ENCODE data around the gene IYD.
A peak's percentile ranks its signal among the peaks of the same experiment; 100 is the strongest.

Gene IYD

DNA sequence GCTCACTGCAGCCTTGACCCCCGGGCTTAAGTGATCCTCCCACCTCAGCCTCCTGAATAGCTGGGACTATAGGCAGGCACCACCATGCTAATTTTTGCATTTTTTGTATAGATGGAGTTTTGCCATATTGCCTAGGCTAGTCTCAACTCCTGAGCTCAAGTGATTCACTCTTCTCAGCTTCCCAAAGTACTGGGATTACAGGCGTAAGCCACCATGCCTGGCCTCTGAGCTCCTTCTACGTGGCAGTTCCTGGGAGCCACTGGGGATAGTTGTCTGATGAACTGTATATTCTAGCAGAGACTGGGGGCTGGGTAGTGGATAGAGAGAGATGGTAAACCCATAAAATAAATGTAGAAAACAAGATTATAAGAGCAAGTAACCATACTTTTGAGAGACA is 26.1 kb downstream of the IYD start:
- DNase-seq (ENCODE audit: low spot score), result no peak

DNA sequence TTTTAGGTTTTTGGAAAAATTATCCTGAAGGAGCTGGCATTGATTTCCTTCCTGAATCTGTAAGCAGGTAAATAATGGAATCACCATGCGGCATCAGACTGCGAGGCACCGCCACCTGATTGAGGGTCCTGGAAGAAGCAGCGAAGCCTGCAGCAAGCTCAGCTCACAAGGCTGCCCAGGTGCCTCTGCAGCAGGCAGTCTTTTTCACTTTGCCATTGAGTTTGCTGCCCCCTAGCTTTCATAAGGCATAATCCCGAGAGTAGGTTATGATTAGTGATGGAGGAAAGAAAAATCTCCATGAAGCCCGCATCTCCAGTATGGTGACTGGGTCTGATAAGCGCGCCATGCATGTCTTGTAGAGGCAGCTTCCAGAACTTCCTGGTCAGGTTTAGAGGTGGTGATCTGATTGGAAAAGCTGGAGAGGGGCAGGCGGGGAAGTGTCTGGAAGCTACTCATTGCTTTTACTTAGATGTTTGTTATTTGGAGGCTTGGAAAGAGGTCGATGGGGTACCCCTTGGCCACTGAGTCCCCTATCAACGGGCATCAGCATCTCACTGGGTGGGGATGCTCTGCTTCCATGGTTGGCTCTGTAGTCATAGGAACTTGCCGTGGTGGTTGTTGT is 26.7 kb downstream of the IYD start:
- DNase-seq (ENCODE audit: low spot score), result peak; percentile 63

DNA sequence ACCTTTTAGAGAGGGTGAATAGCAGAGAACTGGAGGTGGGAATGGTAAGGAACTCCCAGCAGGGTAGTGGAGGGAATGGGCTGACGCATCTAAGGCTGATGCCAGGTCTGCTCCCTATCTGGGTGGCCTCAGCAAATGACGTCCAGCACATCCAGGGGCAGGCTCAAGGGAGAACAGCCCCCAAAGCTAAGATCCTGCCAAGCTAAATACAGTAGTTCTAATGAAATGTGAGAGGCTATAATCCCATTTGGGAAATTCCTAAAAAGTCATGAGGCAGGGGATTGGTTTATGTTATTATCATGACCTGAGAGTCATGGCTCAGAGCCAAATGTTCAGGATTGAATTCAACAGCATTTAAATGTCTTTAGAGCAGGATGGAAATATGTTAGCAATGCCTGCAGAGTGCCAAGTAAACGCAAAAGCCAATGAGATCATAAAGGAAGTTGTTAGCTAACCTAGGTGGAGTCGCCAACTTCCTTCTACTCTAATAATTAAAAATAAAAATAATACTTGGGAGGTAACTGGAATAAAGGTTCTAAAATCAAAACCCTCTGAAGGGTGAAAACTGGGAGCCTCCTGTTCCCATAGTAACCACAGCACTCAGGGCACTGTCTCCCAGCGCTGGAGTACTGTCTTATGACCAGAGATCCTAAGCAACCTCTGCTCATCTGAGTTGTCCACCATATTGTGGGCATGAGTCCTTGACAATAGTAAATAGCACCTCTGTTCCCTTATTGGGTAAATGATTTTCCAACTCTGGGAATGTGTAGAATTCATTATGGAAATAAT is 34.8 kb downstream of the IYD start:
- DNase-seq (ENCODE audit: low spot score), result no peak

DNA sequence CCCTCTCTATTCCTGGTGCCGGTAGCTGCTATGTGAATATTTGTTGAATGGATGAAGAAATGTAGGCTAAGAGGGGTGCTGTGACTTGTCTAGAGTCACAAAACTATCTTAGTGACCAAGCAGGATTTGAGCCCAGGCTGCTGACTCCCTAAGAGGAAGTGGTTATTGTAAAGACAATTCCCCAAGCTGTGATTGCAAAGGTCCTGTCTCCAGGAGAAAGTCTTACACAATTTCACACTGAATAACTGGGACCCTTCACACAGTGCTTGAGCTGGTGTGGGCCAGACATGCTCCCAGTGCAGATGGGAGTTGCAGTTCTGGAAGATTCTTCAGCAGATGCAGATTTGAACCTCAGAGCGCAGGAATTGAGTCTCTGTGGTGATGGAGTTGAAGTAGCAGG is 38.1 kb downstream of the IYD start:
- no peak for DNase-seq (ENCODE audit: low spot score)

DNA sequence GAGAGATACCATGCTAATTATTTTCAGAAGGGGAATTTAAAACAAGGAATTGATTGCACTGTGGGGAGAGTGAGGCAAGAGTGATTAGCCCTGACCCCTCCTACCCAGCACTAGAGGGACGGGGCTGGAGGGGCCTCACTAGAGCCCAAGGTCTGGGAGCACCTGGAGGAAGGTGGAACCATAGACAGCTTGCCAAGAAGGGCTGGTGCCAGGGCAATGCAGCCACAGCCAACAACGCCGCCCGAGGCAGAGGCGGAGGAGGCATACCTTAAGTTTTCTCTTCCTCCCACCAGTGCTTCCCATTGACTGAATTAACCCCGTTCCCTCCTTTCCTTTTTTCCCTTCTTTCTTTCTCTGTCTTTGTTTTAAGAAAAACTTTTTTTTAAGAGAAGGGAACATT is 40.0 kb downstream of the IYD start:
- DNase-seq (ENCODE audit: low spot score), result no peak

DNA sequence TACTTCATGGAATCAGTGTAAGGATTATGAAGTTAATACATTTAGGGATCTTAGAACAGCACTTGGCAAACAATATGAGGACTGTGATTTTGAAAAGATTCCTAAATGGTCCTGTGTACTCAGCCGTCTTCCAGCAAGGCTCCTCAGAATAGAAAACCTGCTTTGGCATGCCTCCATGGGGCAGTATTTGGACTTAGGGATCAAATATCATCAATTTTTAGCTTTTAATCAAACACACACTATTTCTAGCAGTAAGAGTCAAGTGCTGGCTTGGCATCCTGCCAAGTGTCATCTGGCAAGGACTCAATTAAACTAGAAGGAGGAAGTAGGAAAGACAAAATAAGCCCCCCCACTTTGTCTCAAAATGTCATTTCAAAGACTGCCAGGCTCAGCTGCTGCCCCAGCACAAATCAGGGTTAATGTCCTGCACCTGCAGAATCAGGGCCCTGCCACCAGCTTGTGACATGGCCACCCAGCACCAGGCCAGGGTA is 40.8 kb downstream of the IYD start:
- DNase-seq (ENCODE audit: low spot score), result no peak

DNA sequence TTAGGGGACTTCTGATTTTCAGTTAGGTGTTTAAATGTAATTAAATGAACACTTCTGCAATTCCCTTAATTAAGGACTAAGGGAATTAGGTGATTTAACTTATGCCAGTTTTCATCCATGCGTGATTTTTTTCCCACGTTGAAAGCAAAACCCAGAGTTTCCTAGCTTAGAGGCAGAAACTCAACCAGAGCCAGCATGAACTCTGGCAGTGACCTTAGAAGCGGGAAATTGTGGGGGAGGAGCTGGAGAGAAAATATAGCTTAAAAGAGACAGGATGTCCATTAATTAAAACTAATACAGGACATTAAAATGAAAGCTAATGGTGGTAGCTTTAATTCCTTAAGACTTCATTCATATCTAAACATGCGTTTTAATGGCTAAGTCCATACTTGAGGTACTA is 41.6 kb downstream of the IYD start:
- no peak for DNase-seq (ENCODE audit: low spot score)

DNA sequence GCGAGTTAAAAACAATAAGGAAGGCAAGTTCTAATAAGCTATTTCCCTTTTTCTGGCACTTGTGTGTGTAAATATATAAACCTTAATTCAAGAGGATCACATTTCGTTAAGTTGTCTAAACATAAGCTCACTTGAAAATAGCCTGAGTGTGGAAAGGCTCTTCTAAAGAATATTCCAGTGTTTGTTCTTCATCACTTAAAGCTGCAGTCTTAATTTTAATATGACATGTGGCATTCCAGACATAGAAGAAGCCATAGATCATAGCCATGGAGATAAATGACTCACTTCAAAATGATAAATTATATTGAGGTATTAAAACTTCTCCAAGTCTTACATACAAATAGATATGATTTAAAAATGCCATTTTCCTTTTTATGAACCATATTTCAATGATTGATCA is 42.1 kb downstream of the IYD start:
- DNase-seq (ENCODE audit: low spot score), result no peak

DNA sequence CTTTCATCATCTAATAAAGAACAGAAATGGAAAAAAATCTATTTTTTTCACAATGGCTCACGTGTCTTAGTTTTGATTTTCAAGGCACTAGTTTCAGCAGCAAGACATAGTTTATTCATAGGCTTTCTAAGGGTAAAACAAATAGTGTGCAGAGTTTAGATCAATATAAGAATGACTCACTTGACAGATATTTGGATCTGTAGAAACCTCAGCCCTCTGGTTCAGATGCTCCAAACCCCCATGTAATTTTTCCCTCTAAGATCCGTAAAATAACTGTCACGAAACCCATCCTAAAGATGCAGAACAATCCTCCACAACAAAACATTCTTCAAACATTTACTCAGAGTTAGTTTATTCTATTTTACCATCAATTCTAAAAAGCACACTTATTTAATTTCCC is 43.4 kb downstream of the IYD start:
- no peak for DNase-seq (ENCODE audit: low spot score)

DNA sequence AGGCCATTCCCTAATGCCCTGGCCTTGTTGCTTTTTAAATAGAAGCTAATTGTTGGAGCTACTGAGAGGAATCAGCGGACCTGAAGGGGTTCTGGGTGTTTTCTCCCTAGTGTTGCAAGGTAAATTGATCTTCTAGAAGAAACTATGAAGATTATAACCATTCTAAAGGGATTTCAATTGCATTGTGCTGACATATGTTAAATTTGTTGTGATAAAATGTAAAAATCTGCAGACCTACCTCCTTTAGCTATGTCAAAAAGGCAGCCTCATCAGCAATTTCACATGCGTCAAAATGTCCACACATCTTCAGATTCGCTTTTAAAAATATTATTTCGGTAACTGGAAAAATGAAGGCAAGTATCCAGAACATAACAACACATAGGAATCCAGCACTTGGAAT is 44.4 kb downstream of the IYD start:
- no peak for DNase-seq (ENCODE audit: low spot score)

DNA sequence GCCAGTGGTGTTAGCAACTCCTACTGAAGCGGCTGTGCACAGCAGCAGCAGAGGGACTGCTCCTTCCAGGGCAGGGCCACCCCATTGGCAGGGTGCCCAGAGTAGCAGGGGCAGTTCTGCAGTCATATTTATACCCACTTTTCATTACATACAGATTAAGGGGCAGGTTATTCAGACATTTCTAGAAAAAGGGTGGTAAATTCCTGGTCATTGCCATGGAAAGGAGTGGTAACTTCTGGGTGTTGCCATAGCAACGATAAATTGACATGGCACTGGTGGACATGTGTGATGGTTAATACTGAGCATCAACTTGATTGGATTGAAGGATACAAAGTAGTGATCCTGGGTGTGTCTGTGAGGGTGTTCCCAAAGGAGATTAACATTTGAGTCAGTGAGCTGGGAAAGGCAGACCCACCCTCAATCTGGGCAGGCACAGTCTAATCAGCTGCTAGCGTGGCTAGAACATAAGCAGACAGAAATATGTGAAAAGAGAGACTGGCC is 45.0 kb downstream of the IYD start:
- no peak for DNase-seq (ENCODE audit: low spot score)

DNA sequence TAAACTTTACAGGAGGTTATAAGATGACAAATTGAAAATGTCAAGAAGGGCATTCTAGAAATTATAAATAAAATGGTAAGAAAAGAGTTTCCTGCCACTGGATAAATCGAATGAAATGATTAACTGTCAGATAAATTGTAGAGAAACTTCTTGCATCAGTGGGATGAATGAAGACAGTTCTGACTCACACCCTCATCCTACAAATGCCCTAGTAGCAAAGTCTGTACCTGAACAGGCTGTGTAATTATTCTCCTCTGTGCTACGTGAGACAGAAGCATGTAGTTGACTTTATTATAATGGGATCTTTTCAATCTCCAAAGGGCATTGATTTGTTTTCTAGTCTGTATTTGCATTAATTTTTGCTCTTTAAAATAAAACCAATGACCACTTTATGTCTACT is 47.3 kb downstream of the IYD start:
- DNase-seq (ENCODE audit: low spot score), result no peak

DNA sequence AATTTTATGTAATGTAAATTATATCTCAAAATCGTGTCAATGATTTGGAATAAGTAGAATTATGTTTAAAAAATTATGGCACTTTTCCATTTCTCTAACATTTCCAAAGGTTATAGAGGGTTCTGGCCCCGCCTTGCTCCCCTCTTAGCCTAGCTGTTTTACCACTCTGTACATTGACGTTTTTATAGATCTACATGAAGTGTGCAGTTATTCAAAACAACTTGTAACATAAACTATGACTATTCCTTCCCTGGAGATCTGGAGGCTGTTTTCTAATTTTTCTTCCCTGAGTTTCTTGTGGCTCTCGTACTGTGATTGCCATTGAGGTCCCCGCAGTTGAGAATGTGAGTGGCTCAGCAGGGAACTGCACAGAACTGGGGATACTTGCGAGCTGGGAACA is 48.4 kb downstream of the IYD start:
- no peak for DNase-seq (ENCODE audit: low spot score)

DNA sequence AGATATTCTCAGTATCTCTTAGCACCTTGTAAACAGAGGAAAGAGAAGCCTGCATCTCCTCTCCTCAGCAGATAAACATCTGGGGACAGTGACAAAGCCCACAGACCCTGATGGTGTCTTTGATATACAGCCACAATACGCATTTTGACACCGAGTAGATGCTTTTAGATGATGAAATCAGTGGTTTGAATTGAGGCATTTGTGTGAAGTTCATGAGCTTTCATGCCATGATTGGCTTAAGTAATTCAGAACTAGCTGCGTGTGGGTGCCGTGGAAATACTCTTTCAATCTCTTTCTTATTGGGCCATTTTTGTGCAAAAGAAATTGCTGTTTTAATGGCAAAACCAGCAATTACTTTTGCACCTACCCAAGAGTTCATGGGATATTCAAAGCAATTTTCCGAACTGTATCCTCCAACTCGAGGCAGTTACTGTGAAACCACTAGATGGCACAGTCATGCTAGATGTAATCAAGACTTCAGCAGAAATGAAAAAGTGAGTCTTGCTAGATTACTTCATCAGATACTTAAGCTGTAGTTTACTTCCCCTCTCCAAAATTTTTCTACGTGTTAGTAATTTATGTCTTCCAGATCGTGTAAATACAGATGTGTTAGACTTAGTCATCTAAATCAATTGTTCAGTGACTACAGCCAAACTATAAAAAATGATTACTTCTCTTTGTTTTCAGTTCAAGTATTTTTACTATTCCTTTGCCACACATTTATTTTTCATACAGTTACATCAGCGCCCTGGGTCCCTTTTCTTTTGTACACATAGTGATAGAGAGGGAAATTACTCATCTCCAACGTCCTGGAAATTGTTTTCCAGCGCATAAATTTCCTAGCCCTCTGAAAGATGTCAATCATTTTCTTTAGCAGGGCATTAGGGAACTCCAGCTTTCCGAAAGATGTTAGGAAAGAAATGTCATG is 49.4 kb downstream of the IYD start:
- no peak for DNase-seq (ENCODE audit: low spot score)

DNA sequence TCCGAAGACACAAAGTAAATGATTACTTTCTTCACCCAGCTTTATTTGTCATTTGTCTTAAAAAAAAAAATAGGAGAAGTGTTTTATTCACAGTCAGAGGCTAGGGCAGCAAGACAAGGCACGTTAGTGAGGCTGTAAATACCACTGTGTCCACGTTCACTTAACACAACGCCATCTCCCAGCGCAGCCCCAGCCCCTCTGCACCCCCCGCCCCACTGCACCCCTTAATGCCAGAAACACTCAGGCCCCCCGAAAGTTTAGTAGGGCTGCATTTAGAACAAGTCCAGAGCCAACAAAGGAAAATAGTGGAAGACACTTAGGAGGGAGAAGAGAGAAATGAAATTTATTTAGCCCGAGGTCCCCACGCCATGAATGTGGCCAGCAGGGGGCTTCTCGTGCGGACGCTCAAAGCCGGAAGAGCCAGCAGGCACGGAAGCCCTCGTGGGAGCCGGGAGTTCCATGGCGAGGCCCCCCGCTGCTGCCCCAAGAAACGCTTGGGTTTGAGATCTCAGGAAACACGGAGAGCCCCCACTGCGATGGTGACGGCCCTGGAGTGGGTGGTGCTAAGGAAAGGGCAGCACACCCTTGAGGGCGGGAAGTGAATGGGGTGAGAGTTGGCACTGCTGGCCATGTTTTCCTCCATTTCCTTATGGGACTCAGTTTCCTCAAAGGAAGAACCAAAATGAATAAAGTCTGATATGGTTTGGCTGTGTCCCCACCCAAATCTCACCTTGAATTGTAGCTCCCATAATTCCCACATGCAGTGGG is 50.2 kb downstream of the IYD start:
- DNase-seq (ENCODE audit: low spot score), result peak; percentile 65

DNA sequence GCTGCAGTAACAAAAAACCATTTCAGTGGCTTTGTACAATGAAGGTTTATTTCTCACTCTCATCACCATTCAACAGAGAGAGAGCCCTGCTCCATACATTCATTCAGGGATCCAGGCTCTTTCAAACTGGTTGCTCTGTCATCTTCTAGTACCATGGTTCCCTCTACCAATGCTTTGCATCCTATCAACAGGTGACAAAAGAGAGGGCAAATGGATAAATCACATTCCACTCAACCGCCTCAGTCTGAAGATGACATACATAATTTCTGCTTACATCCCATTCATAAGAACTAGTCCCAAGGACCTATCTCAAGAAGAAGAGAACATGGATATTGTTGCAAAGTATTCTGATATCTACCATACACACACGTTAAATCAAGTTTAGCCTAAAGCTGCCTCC is 51.6 kb downstream of the IYD start:
- DNase-seq (ENCODE audit: low spot score), result no peak

DNA sequence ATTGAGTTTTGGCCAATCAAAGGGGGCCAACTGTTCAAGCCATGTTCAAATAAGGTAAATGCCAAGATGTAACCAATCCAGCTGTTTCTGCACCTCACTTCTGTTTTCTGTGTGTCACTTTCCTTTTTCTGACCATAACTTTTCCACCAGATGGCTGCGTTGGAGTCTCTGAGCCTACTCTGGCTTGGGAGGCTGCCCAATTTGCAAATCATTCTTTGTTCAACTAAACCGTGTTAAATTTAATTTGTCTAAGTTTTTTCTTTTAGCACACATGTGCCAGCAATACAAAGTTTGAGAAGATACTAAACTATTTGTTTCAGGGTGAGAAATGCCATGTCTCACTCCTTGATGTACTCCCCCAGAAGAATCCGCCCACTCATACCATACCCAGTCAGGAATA is 52.1 kb downstream of the IYD start:
- DNase-seq (ENCODE audit: low spot score), result no peak

DNA sequence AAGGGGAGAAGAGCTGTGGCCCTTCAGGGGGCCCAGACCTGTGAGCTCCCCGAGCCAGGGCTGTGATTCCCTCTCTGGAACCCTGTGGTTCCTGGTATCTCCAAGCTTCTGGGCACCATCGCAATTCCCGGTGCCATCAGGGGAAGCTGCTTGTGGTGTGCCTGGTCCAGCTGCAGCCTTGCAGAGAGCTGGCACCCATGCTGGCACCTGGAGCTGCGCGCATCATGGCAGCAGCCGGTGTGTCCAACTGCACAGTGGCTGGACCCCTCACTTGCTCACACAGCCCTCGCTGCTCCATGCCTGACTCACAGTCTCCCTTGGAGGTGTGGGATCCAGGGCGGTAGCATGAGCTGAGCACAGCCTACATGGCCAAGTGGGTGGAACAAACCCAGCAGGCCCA is 56.7 kb downstream of the IYD start:
- DNase-seq (ENCODE audit: low spot score), result no peak

DNA sequence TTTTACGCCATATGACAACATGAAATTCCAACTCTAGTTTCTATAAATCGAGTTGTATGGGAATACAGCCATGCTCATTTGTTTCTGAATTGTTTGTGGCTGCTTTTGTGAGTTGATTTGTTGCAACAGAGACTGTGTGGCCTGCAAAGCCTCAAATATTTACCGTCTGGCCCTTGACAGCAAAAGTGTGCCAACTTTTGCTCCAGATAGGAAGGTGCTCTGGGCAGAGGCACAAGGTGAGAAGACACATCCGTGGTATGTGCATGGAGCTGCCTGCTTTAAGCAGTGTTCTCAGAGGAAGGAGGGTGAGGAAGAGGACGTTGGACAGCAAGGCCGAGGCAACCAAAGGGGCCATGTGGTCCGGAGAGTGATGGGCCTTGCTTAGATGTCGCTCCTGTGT is 57.4 kb downstream of the IYD start:
- DNase-seq (ENCODE audit: low spot score), result no peak

DNA sequence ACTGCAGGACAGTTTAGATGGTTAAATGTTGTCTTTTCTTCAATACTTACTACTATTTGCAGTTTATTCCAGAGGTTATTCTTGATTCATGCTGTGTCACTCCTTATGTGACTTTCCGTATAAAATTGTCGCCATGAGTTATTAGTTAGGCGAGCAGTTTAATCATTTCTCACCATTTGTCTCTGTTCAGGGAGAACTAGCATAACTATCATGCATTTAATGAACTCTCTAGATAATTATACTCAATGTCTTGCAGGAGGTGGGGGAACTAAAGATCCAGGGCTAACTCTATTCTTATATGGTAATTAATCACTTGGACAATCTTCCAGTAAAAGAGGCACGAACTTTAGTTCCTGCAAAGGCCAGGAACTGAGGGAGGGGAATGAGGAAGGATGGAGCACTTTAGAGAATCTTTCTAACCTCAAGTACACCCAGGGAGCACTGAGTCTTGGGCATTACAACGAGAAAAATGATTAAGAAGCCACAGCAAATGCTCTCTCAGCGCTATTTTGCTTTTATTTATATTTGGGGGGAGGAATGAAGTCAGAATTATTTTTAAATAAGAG is 58.3 kb downstream of the IYD start:
- no peak for DNase-seq (ENCODE audit: low spot score)

DNA sequence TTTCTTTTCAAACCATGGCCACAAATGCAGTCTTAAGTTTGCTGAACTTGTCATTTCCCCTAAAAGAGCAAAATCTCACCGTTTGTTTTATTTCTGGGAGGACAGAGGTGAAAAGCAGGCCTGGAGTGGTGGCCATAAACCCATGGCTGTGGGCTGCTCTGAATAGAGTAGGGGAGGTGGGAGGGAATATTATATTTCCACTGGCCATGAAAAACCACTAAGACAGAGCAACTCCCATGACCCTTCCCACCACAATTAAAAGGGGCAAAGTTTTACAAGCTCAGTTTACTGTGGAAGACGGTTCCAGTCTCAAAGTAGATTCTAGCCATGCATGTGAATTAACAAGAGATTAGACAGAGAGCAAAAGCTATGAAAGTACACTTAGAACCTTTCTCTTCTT is 59.0 kb downstream of the IYD start:
- no peak for DNase-seq (ENCODE audit: low spot score)

DNA sequence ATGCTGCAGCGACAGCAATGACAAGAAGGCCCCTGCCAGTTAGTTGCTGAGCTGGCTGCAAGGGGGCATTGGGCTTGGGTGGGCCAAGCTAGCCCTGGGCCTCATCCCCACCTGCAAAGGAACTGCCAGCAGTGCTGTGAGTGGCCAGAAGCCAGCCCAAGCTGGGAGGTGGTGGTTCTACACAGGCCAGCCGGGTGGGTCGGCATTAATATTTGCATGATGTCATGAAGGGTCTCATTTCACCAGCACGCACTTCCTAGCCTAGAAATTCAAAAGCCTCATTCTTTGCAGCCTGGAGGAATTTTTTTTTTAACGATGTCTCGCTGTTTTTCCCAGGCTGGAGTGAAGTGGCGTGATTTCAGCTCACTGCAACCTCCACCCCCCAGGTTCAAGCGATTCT is 62.0 kb downstream of the IYD start:
- no peak for DNase-seq (ENCODE audit: low spot score)
